Esophagus muscularis mucosa (tissue), 4 donors: ENCODE measurements around the gene COBL. TPM values are rescaled to one million over a fixed set of nuclear protein-coding genes. Genes with fewer than 3 reads are reported as not detected.

Experiments used
- DNase-seq: peaks from one replicate; pipeline ENCODE4 v3.0.0-alpha.2; 2017; ENCODE audit errors: extremely low spot score
- H3K27ac ChIP-seq, 4 donors: fragments of 200-600 bp; sonication (generic); replicated peaks in 1 of 4; 1 replicate in 3 of 4; 2 replicates in 1 of 4; pipeline ENCODE4 v1.5.1; 2016 to 2019; ENCODE audit warnings: mild to moderate bottlenecking in 1 of 4
- H3K27me3 ChIP-seq, 4 donors: fragments of 200-600 bp; sonication (generic); one replicate each; pipeline versions ENCODE4 v1.5.1 to v1.6.0; 2016 to 2019
- H3K36me3 ChIP-seq, 4 donors: fragments of 200-600 bp; sonication (generic); one replicate each; pipeline ENCODE4 v1.5.1; 2016 to 2019
- H3K4me1 ChIP-seq, 4 donors: fragments of 200-600 bp; sonication (generic); one replicate each; pipeline ENCODE4 v1.5.1; 2016 to 2019
- H3K4me3 ChIP-seq, 4 donors: fragments of 200-600 bp; sonication (generic); 1 replicate in 2 of 4; 2 replicates in 2 of 4; pipeline ENCODE4 v1.5.1; 2016 to 2019; ENCODE audit warnings: mild to moderate bottlenecking in 4 of 4, moderate library complexity in 1 of 4
- H3K9me3 ChIP-seq, 4 donors: fragments of 200-600 bp; sonication (generic); 1 replicate in 3 of 4; 2 replicates in 1 of 4; pipeline ENCODE4 v1.5.1; 2016 to 2019
- EP300 ChIP-seq: sonication (generic); formaldehyde crosslinking; IDR thresholded peaks from one replicate; pipeline ENCODE4 v1.6.1; 2017; ENCODE audit warnings: antibody characterized with exemption
- POLR2A ChIP-seq: fragments of 450-650 bp; IDR thresholded peaks from one replicate; pipeline ENCODE4 v1.6.1; 2017; ENCODE audit warnings: antibody characterized with exemption, moderate library complexity, mild to moderate bottlenecking, low read depth
- POLR2AphosphoS5 ChIP-seq, 2 donors: sonication (generic); formaldehyde crosslinking; IDR thresholded peaks; one replicate each; pipeline ENCODE4 v1.6.1; 2017; ENCODE audit warnings: antibody characterized with exemption in 2 of 2
- WGBS: methylation state at CpG from one replicate; pipeline ENCODE4 v1.1.5; 2018; 5-methylcytosine and 5-hydroxymethylcytosine counted together
- intact Hi-C: fragments of 100-400 bp; cut with DNase I; formaldehyde crosslinking; loops from one replicate; pipeline ENCODE4 v1.15.1; 2023
- total RNA-seq, 4 donors: library from RNA; depleted of rRNA; stranded (reverse); fragments of >200 nt; gene quantifications; one replicate each; pipeline versions ENCODE4 v1.1.0 to v1.2.1, GENCODE V29; 2016
- TF ChIP-seq, protein P1 (sequence below), 3 experiments: fragments of 200-600 bp in 2 of 3; fragments of 450-650 bp in 1 of 3; sonication (generic) in 2 of 3; IDR thresholded peaks; one replicate each; pipeline ENCODE4 v1.5.1; 2017 to 2019; ENCODE audit warnings: antibody characterized with exemption in 3 of 3, mild to moderate bottlenecking in 2 of 3, moderate library complexity in 1 of 3

The COBL gene
- total RNA-seq, 4 donors from 2014 or later, result 29.8 to 51.4 (median 45.9) TPM

DNA sequence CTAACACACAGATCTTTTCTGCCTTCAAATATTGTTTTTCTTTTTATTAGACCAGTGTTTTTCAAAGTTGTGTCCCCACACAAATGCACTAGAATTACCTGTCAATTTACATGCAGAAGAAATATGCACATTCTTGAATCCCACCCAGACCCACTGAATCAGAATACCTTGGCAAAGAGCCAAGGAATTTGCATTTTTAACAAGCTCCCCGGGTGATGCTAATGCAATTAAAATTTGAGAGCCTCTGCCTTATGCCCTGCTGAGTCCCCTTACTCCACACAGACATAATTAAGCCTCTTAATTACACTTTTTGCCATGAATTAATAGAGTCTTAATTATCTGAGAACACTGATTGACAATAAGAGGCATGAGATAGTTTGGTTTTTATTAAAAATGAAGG is 332.8 kb downstream of the COBL start:
- 31% methylated on average over 1 of the region's 1 CpG for WGBS
- Histone ChIP-seq H3K9me3 (peaks cover 0 to 1% (median 0%) of the 10 kb centered on the region in 4 donors), H3K36me3 (no peaks in the 10 kb centered on the region), H3K4me1 (no peaks in the 10 kb centered on the region), H3K27ac (no peak overlapping the region), H3K4me3 (no peak overlapping the region), H3K27me3 (peaks cover 0 to 8% (median 0%) of the 10 kb centered on the region in 4 donors)
- TF ChIP-seq, protein P1, sequence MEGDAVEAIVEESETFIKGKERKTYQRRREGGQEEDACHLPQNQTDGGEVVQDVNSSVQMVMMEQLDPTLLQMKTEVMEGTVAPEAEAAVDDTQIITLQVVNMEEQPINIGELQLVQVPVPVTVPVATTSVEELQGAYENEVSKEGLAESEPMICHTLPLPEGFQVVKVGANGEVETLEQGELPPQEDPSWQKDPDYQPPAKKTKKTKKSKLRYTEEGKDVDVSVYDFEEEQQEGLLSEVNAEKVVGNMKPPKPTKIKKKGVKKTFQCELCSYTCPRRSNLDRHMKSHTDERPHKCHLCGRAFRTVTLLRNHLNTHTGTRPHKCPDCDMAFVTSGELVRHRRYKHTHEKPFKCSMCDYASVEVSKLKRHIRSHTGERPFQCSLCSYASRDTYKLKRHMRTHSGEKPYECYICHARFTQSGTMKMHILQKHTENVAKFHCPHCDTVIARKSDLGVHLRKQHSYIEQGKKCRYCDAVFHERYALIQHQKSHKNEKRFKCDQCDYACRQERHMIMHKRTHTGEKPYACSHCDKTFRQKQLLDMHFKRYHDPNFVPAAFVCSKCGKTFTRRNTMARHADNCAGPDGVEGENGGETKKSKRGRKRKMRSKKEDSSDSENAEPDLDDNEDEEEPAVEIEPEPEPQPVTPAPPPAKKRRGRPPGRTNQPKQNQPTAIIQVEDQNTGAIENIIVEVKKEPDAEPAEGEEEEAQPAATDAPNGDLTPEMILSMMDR (IDR thresholded peaks at IDR 0.05), result no peak
- TF ChIP-seq POLR2A, result no peak
- no peak for TF ChIP-seq POLR2AphosphoS5 (IDR thresholded peaks at IDR 0.05)
- TF ChIP-seq EP300, result no peak
- DNase-seq, result peak; percentile 24
- intact Hi-C loops, result no loop called here

- 65% methylated on average over 2 of the region's 2 CpGs for WGBS
- Histone ChIP-seq H3K4me3 (no peak overlapping the region), H3K9me3 (peaks cover 0 to 5% (median 0%) of the 10 kb centered on the region in 4 donors), H3K27me3 (peaks cover 0 to 8% (median 0%) of the 10 kb centered on the region in 4 donors), H3K27ac (no peak overlapping the region), H3K36me3 (no peaks in the 10 kb centered on the region), H3K4me1 (no peaks in the 10 kb centered on the region)
- DNase-seq, result peak; percentile 64
- TF ChIP-seq POLR2A, result no peak
- no peak for TF ChIP-seq EP300
- TF ChIP-seq, protein P1 (IDR thresholded peaks at IDR 0.05), result no peak
- no peak for TF ChIP-seq POLR2AphosphoS5 (IDR thresholded peaks at IDR 0.05)
- intact Hi-C loops, result no loop called here
Measured at GRCh38 chr7:50982626-50983025, 334.0 kb downstream of the COBL start.

DNA sequence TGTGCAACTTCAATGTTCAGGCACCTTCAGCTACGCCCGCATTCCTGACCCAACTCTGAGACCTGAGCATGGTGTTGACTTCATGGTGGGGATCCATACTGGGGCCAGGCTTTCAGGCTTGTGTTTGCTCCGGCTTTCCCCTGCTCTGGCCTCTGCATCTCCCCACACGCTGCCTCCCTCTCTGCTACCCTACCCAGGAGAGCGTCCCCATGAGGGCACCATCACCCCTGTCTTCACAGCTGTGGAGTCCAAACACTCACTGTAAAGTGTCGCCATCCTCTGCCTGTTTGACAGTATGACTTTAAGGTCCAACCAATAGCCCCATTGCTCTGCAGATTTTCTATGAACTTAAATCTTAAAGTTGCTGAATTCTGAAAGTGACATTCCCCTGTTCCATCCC is 334.9 kb downstream of the COBL start:
- peak; percentile 68 for DNase-seq
- H3K9me3 ChIP-seq, result peaks cover 0 to 5% (median 0%) of the 10 kb centered on the region in 4 donors
- no peak overlapping the region for H3K27ac ChIP-seq
- 91% methylated on average over 6 of the region's 6 CpGs for WGBS
- H3K4me3 ChIP-seq, result no peak overlapping the region
- H3K4me1 ChIP-seq, result no peaks in the 10 kb centered on the region
- peaks cover 0 to 8% (median 0%) of the 10 kb centered on the region in 4 donors for H3K27me3 ChIP-seq
- TF ChIP-seq EP300 (no peak), POLR2AphosphoS5 (IDR thresholded peaks at IDR 0.05) (no peak), POLR2A (no peak)
- TF ChIP-seq, protein P1 (IDR thresholded peaks at IDR 0.05), result no peak
- intact Hi-C loops, result no loop called here
- H3K36me3 ChIP-seq, result no peaks in the 10 kb centered on the region

- no peak for DNase-seq
- Histone ChIP-seq H3K4me1 (no peaks in the 10 kb centered on the region), H3K27ac (no peak overlapping the region), H3K9me3 (peaks cover 0 to 5% (median 0%) of the 10 kb centered on the region in 4 donors), H3K36me3 (no peaks in the 10 kb centered on the region), H3K27me3 (peaks cover 0 to 8% (median 0%) of the 10 kb centered on the region in 4 donors), H3K4me3 (no peak overlapping the region)
- intact Hi-C loops, result no loop called here
- TF ChIP-seq EP300 (no peak), POLR2A (no peak), POLR2AphosphoS5 (IDR thresholded peaks at IDR 0.05) (no peak)
- TF ChIP-seq, protein P1 (IDR thresholded peaks at IDR 0.05), result no peak
- 86% methylated on average over 3 of the region's 3 CpGs for WGBS
Measured at GRCh38 chr7:50980411-50980810, 336.2 kb downstream of the COBL start.

DNA sequence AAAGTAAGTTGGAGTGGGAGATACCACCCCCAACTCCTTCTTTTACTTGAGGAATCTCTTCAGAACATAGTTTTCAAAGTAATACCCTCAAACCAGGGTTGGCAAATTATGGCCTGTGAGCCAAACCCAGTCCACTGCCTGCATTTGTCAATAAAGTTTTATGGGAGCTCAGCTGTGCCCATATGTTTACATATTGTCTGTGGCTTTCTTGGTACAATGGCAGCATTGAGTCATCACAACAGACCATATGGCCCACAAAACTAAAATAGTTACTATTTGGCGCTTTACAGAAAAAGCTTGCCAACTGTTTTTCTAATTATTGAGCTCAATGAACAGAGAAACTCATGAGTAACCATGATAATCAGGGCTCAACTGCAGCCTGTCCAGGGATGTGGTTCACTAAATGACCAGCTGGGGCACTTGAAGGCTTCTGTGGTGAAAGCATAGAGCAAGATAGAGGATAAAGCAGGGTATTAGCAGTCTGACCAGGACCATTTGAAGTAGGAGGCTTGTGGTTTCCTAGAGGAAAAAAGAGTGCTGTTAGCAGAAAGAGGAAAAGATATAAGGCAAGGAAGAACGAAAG is 337.9 kb downstream of the COBL start:
- H3K27me3 ChIP-seq, result peaks cover 0 to 8% (median 0%) of the 10 kb centered on the region in 4 donors
- peaks cover 0 to 5% (median 0%) of the 10 kb centered on the region in 4 donors for H3K9me3 ChIP-seq
- no peak for TF ChIP-seq EP300
- no peak for TF ChIP-seq POLR2AphosphoS5 (IDR thresholded peaks at IDR 0.05)
- TF ChIP-seq, protein P1 (IDR thresholded peaks at IDR 0.05), result no peak
- no peak for TF ChIP-seq POLR2A
- H3K4me3 ChIP-seq, result no peak overlapping the region
- H3K36me3 ChIP-seq, result no peaks in the 10 kb centered on the region
- DNase-seq, result peak; percentile 53
- WGBS, result 77% methylated on average over 2 of the region's 2 CpGs
- intact Hi-C loops, result no loop called here
- no peak overlapping the region for H3K27ac ChIP-seq
- H3K4me1 ChIP-seq, result no peaks in the 10 kb centered on the region
